Activated naive CD4-positive, alpha-beta T cell treated with anti-CD3 and anti-CD28 coated beads for 36 hours (primary cell): Measurements from ENCODE around the gene SYNDIG1L. TPM values are rescaled to one million over a fixed set of nuclear protein-coding genes. Genes with fewer than 3 reads are reported as not detected.
"Not testable (repeated sequence)": the region's sequence is repeated elsewhere in the genome, so short reads cannot be mapped to it uniquely, and the experiment has no call there.

Source experiments
- CTCF ChIA-PET: fragments of 350-600 bp; sonication (Branson Sonifier 250); formaldehyde crosslinking; loops from one replicate; lab custom pipeline; 2021; ENCODE audit warnings: antibody characterized with exemption; lab: Charles Lee
- DNase-seq: peaks from one replicate; pipeline ENCODE4 v3.0.0-alpha.2; 2020
- H3K27ac Mint-ChIP-seq: one replicate; pipeline ENCODE4 v1.8.0; 2021; ENCODE audit warnings: mild to moderate bottlenecking, mixed read lengths
- H3K27me3 Mint-ChIP-seq: one replicate; pipeline ENCODE4 v1.8.0; 2021; ENCODE audit warnings: low read depth, mixed read lengths
- H3K36me3 Mint-ChIP-seq: one replicate; pipeline ENCODE4 v1.8.0; 2021; ENCODE audit warnings: low read depth, mixed read lengths
- H3K4me1 Mint-ChIP-seq: one replicate; pipeline ENCODE4 v1.8.0; 2021; ENCODE audit warnings: low read depth, mixed read lengths
- H3K4me3 Mint-ChIP-seq: one replicate; pipeline ENCODE4 v1.8.0; 2021; ENCODE audit warnings: mild to moderate bottlenecking, moderate library complexity, mixed read lengths
- H3K9me3 Mint-ChIP-seq: one replicate; pipeline ENCODE4 v1.8.0; 2021; ENCODE audit warnings: mixed read lengths
- intact Hi-C: fragments of 100-400 bp; cut with micrococcal nuclease; formaldehyde crosslinking; loops from one replicate; pipeline ENCODE4 v1.15.1; 2023
- total RNA-seq, 2 experiments: library from RNA; stranded (reverse); gene quantifications; one replicate each; pipeline ENCODE4 v1.2.3, GENCODE V29; 2021

The SYNDIG1L gene
- total RNA-seq, 2 experiments from 2014 or later: not detected

- intact Hi-C loops: no loop called here
- peaks cover 5% of the 10 kb centered on the region for H3K27me3 Mint-ChIP-seq
- no peak overlapping the region for H3K27ac Mint-ChIP-seq
- H3K4me3 Mint-ChIP-seq: no peak overlapping the region
- H3K36me3 Mint-ChIP-seq: no peaks in the 10 kb centered on the region
- no peaks in the 10 kb centered on the region for H3K4me1 Mint-ChIP-seq
- CTCF ChIA-PET: no interaction called here
- peaks cover 2% of the 10 kb centered on the region for H3K9me3 Mint-ChIP-seq
- no peak for DNase-seq
Measured at GRCh38 chr14:74456684-74457564, 30.9 kb upstream of the SYNDIG1L start.

DNA sequence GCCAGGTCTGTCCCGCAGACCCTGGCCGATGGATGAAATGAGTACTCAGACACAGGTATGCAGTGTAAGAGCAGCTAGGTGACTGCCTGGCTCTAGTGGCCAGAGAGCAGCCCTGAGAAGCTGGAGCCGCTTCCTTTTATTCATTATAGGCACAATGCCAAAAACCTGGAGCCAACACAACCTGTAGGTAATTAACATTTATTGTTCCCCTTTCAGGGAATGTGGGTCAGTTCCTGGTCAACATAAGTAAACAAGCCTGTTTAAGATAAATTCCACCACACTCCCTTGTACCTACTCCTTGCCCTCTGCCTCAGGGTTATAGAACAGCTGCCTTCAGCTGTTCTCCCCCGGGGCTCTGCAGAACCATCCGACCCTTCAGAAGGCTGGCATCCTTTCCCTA, 28.4 kb upstream of the SYNDIG1L start:
- H3K27ac Mint-ChIP-seq, H3K9me3 Mint-ChIP-seq, H3K36me3 Mint-ChIP-seq, intact Hi-C loops, H3K4me3 Mint-ChIP-seq, H3K4me1 Mint-ChIP-seq, DNase-seq, H3K27me3 Mint-ChIP-seq: not testable (repeated sequence)
- CTCF ChIA-PET: interaction anchor here (1.3 kb wide), 1 partner anchor 73 kb away, joined by 4 read pairs; no protein-coding TSS in a partner anchor

DNA sequence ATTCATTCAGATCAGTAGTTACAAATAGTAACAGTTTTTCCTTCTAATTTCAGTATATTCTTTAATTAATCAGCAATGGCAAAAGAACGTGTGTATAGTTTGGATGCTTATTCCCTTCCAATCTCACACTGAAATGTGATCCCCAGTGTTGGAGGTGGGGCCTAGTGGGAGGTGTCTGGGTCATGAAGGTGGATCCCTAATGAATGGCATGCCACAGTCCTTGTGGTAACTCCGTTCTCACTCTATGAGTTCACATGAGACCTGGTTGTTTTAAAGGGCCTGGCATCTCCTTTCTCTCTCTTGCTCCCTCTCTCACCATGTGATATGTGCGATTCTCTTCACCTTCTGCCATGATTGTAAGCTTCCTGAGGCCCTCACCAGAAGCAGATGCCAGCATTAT, 18.9 kb upstream of the SYNDIG1L start:
- CTCF ChIA-PET: interaction anchor here (0.6 kb wide), 1 partner anchor 366 kb away, joined by 4 read pairs; no protein-coding TSS in a partner anchor
- no peaks in the 10 kb centered on the region for H3K9me3 Mint-ChIP-seq
- peaks cover 2% of the 10 kb centered on the region for H3K27me3 Mint-ChIP-seq
- no peaks in the 10 kb centered on the region for H3K4me1 Mint-ChIP-seq
- no peak for DNase-seq
- H3K36me3 Mint-ChIP-seq: no peaks in the 10 kb centered on the region
- H3K27ac Mint-ChIP-seq: no peak overlapping the region
- intact Hi-C loops: no loop called here
- no peak overlapping the region for H3K4me3 Mint-ChIP-seq

DNA sequence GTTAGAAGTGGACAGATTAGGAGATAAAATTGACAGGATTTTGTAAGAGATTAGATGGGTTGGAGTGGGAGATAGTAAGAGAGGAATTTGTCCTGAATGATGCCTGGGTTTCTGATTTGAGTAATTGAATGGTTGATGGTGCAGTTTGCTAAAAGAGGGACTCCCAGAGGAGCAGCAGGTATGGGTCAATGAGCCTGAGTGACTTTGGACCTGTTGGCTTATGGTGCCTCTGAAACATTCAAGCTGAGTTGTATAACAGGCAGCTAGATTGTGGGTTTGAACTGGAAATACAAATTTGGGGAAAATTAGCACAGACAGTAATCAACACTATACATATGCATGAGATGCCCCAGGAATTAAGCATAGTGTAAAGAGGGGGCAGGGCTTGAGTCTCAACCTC, 16.7 kb upstream of the SYNDIG1L start:
- CTCF ChIA-PET: no interaction called here
- Mint-ChIP-seq H3K9me3 (no peaks in the 10 kb centered on the region), H3K4me1 (no peaks in the 10 kb centered on the region), H3K4me3 (no peak overlapping the region), H3K27me3 (peaks cover 4% of the 10 kb centered on the region), H3K27ac (no peak overlapping the region), H3K36me3 (no peaks in the 10 kb centered on the region)
- DNase-seq: no peak
- intact Hi-C loops: no loop called here

DNA sequence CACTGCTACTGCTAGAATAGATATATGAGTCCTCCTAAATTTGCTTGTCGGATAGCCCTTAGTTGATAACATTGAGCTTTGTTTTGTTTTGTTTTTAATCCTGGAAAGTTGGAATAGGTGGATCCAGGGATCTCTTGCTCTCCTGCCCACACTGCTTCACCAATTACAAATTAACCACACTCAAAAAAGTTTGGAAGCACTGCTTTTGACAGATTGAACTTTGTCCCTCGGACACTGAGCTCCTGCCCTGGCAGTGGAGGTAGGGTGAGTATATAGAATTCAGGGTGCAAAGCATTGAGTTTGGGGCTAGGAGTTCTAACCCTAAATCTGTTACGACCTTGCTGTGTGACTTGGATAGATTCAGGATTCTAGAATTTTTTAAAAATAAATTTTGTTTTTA, 15.1 kb upstream of the SYNDIG1L start:
- no peaks in the 10 kb centered on the region for H3K36me3 Mint-ChIP-seq
- CTCF ChIA-PET: no interaction called here
- H3K9me3 Mint-ChIP-seq: no peaks in the 10 kb centered on the region
- H3K4me3 Mint-ChIP-seq: no peak overlapping the region
- intact Hi-C loops: no loop called here
- H3K27ac Mint-ChIP-seq: no peak overlapping the region
- no peak for DNase-seq
- no peaks in the 10 kb centered on the region for H3K4me1 Mint-ChIP-seq
- peaks cover 2% of the 10 kb centered on the region for H3K27me3 Mint-ChIP-seq

GRCh38 chr14:74438351-74438915, 12.4 kb upstream of the SYNDIG1L start:
- intact Hi-C loops: no loop called here
- no peaks in the 10 kb centered on the region for H3K36me3 Mint-ChIP-seq
- H3K27ac Mint-ChIP-seq: no peak overlapping the region
- DNase-seq: no peak
- no peak overlapping the region for H3K4me3 Mint-ChIP-seq
- H3K9me3 Mint-ChIP-seq: no peaks in the 10 kb centered on the region
- no peaks in the 10 kb centered on the region for H3K4me1 Mint-ChIP-seq
- CTCF ChIA-PET: no interaction called here
- peaks cover 2% of the 10 kb centered on the region for H3K27me3 Mint-ChIP-seq

GRCh38 chr14:74437496-74438053, 11.6 kb upstream of the SYNDIG1L start:
- H3K4me1 Mint-ChIP-seq: no peaks in the 10 kb centered on the region
- CTCF ChIA-PET: interaction anchor here (0.6 kb wide), 1 partner anchor 22 kb away, joined by 3 read pairs; no protein-coding TSS in a partner anchor
- H3K36me3 Mint-ChIP-seq: no peaks in the 10 kb centered on the region
- H3K4me3 Mint-ChIP-seq: no peak overlapping the region
- no peak overlapping the region for H3K27ac Mint-ChIP-seq
- no peak for DNase-seq
- no peaks in the 10 kb centered on the region for H3K9me3 Mint-ChIP-seq
- intact Hi-C loops: no loop called here
- peaks cover 4% of the 10 kb centered on the region for H3K27me3 Mint-ChIP-seq

GRCh38 chr14:74434294-74434693, 8.3 kb upstream of the SYNDIG1L start:
- Mint-ChIP-seq H3K27me3 (peaks cover 6% of the 10 kb centered on the region), H3K4me3 (no peak overlapping the region)

DNA sequence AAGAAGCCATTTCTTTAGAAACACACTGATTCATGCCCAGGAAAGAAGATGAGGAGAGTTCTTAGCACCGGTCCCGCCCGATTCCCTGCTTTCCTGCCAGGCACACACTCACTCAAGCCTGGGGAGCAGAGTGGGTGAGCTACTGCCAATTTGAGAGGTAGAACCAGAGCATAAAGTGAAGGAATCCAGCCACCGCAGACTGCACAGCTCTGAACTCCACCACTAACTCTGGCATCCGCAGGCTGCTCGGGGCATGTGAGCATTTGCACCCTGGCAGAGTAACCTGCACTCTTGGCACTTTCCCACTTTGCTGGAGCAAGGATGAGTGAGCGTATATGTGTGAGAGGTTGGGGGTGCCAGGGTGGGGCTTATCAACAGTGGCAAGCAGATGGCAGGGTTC, 4.0 kb upstream of the SYNDIG1L start:
- H3K36me3 Mint-ChIP-seq: peaks cover 1% of the 10 kb centered on the region
- CTCF ChIA-PET: no interaction called here
- no peak overlapping the region for H3K4me3 Mint-ChIP-seq
- no peaks in the 10 kb centered on the region for H3K9me3 Mint-ChIP-seq
- intact Hi-C loops: no loop called here
- H3K4me1 Mint-ChIP-seq: peaks cover 2% of the 10 kb centered on the region
- no peak overlapping the region for H3K27ac Mint-ChIP-seq
- DNase-seq: no peak
- H3K27me3 Mint-ChIP-seq: peaks cover 24% of the 10 kb centered on the region

More at GRCh38 chr14:74434294-74434693, 8.3 kb upstream of the SYNDIG1L start:
- H3K36me3 Mint-ChIP-seq: no peaks in the 10 kb centered on the region
- intact Hi-C loops: no loop called here
- CTCF ChIA-PET: no interaction called here
- no peaks in the 10 kb centered on the region for H3K4me1 Mint-ChIP-seq
- H3K27ac Mint-ChIP-seq: no peak overlapping the region
- no peak for DNase-seq
- no peaks in the 10 kb centered on the region for H3K9me3 Mint-ChIP-seq

DNA sequence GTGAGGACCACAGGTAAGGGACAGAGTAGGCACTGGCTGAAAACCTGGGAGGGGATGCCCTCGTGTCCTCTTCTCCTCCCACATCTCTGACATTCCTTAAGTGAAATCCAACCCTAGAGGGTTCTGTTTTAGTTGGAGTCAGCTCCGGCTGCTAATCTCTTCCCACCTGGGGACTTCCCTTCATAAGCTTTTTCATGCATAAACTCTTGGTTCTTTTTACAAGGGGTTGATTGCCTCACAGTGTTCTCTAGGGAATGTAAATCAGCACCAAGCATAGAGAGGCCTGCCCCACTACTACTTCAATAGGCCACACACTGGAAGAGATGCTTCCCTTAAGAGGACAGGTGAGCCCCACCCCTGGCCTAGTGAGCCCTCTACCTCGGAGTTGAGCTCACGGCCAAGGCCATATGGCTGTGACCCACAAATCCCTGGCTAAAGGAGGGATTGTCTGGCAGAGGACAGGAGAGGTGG, 3.2 kb upstream of the SYNDIG1L start:
- DNase-seq: no peak
- Mint-ChIP-seq H3K9me3 (no peaks in the 10 kb centered on the region), H3K27ac (no peak overlapping the region), H3K4me3 (no peak overlapping the region), H3K27me3 (peaks cover 31% of the 10 kb centered on the region), H3K36me3 (peaks cover 1% of the 10 kb centered on the region), H3K4me1 (peaks cover 2% of the 10 kb centered on the region)
- intact Hi-C loops: no loop called here
- CTCF ChIA-PET: no interaction called here

GRCh38 chr14:74427651-74428050, 1.6 kb upstream of the SYNDIG1L start:
- Mint-ChIP-seq H3K27ac (no peak overlapping the region), H3K9me3 (no peaks in the 10 kb centered on the region), H3K4me1 (peaks cover 2% of the 10 kb centered on the region), H3K36me3 (peaks cover 1% of the 10 kb centered on the region), H3K27me3 (peaks cover 33% of the 10 kb centered on the region), H3K4me3 (no peak overlapping the region)
- no peak for DNase-seq
- intact Hi-C loops: no loop called here
- CTCF ChIA-PET: no interaction called here

GRCh38 chr14:74425525-74426201, 347 bp downstream of the SYNDIG1L start:
- Mint-ChIP-seq H3K4me3 (no peak overlapping the region), H3K27me3 (peaks cover 40% of the 10 kb centered on the region), H3K27ac (no peak overlapping the region), H3K9me3 (no peaks in the 10 kb centered on the region), H3K4me1 (peaks cover 2% of the 10 kb centered on the region), H3K36me3 (peaks cover 1% of the 10 kb centered on the region)
- DNase-seq: peak; percentile 61
- intact Hi-C loops: no loop called here
- CTCF ChIA-PET: no interaction called here
